Measurements from ENCODE around the gene PZP. TPM values are rescaled to one million over a fixed set of nuclear protein-coding genes. Genes with fewer than 3 reads are reported as not detected.
"Not testable (repeated sequence)": the region's sequence is repeated elsewhere in the genome, so short reads cannot be mapped to it uniquely, and the experiment has no call there.

PZP gene
- polyA plus RNA-seq (2014; cell fraction: cytosol; rRNA removed) = not detected in 2 replicates
- not detected in 2 replicates for polyA plus RNA-seq (2014; cell fraction: nucleus; rRNA removed)

DNA sequence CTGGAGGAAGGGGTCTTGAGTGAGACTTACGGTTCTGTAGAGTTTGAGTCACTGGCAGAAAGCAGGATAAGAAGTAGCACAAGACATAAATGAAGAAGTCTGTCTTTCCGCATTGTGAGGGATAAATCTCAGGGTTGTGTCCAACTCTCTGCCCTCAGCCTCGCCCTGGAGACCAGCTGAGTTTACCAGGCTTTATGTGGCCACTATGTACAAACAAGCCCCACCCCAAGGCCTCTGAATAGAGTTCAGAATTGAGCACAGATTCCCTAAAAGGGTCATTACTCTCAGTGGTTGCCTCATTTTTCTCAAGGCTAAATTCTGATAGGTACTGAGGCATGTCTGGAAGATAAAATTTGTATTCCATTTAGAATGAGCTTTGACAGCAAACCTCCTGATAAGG lies at the start of gene PZP:
Gene PZP (minus strand): TSS at position 167 of the 400 bp plus-strand sequence. CDS start 54 bp downstream, at position 113.
- no peak for DNase-seq (ENCODE audit: low spot score)

- DNase-seq (ENCODE audit: low spot score) = no peak
Observed at GRCh38 chr12:9256758-9257405, 48.7 kb upstream of the PZP start.

GRCh38 chr12:9256341-9256740 lies 48.1 kb upstream of the PZP start:
- no peak for DNase-seq (ENCODE audit: low spot score)

DNA sequence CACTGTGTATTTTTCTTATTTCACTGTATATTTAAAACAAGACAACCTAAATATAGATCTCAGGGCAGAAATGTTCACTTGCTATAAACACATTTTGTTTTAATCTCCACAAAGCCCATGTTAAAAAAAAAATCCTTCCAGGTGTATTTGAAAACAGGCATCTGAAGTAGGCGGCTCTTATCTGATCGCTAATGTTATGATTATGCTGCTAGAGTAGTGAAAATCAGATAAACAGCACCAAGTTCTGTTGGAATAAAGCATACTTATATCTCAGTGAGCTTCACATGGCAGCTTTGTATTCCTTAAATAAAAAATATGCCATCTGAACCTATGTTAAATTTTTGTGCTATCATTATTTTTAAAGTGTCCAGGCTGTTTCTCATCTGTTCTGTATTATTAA lies 47.6 kb upstream of the PZP start:
- peak; percentile 18 for DNase-seq (ENCODE audit: low spot score)

DNA sequence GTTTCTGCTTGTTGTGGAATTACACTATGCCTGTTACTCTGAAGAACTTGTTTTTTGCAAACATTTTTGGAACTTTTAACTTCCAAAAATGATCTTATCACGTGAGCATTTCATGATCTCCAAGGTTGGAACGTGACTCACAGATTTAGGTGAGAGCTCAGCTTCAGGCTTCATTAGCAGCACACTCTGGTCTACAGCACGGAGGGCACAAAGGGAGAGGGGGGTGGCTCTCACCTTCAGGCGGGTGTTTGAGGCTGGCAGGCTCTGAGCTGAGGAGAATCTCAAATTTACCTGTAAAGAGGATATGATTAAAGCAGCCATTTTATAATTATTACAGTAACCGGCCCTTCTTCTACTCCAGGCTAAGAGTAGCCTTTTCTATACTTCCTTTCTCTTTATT lies 45.3 kb upstream of the PZP start:
- no peak for DNase-seq (ENCODE audit: low spot score)

- not testable (repeated sequence) for DNase-seq (ENCODE audit: low spot score)
Observed at GRCh38 chr12:9252791-9253190, 44.6 kb upstream of the PZP start.

DNA sequence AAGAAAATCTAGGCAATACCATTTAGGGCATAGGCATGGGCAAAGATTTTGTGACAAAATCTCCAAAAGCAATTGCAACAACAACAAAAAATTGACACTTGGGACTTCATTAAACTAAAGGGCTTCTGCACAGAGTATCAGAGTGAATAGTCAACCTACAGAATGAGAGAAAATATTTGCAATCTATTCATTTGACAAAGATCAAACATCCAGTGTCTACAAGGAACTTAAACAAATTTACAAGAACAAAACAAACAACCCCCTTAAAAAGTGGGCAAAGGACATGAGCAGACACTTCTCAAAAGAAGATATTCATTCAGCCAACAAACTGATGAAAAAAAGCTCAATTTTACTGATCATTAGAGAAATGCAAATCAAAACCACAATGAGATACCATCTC lies 44.1 kb upstream of the PZP start:
- no peak for DNase-seq (ENCODE audit: low spot score)

GRCh38 chr12:9248435-9248834 lies 40.2 kb upstream of the PZP start:
- no peak for DNase-seq (ENCODE audit: low spot score)

GRCh38 chr12:9244894-9245293 lies 36.7 kb upstream of the PZP start:
- DNase-seq (ENCODE audit: low spot score) = no peak

GRCh38 chr12:9243999-9244649 lies 35.9 kb upstream of the PZP start:
- no peak for DNase-seq (ENCODE audit: low spot score)

DNA sequence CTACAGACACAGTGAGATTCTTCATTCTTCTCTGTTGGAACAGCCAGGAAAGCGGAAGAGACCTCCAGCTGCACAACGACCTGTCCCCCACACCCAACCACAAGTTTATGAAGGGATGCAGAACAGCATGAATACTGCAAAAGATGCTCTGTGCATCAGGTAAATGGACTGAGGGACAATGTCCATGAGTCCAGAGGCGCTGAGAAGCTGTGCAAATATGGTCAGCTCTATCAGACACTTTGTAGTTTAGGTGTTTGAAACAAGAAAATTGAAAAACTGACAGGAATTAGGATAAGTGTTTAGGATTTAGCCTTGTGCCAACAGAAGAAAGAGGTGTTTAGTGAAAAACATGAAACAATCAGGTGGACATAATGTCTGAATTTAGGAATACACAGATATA lies 33.1 kb upstream of the PZP start:
- DNase-seq (ENCODE audit: low spot score) = no peak

- DNase-seq (ENCODE audit: low spot score) = no peak
Observed at GRCh38 chr12:9240776-9241175, 32.6 kb upstream of the PZP start.

DNA sequence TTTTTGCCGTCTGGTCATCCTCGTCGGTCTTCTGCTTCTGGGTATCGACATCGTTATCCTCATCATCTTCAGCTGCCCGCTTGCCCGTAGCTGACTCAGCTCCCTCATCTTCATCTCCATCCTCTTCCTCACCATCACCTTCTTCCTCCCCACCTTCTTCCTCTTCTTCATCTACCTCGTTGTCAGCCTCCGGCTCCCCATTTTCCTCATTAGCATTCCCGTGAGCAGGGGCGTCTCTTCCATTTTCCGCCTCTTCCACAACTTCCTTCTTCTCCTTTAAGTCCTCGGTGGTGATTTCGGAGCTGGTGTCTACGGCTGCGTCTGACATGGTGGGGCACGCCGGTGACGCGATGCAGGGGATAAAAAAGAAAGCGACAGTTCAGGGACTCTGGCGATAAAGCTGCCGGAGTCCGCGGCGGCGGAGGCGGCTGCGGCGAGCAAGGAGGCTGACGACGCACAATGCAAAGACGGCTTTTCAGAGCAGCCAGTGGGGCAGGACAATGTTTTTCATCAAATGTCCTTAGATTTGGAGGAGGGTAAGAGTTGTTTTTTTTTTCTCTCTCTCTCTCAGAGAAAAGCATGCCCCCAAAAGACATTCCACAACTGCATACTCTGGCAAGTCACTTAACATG lies 31.9 kb upstream of the PZP start:
- DNase-seq (ENCODE audit: low spot score) = not testable (repeated sequence)

- no peak for DNase-seq (ENCODE audit: low spot score)
Observed at GRCh38 chr12:9237286-9237685, 29.1 kb upstream of the PZP start.

DNA sequence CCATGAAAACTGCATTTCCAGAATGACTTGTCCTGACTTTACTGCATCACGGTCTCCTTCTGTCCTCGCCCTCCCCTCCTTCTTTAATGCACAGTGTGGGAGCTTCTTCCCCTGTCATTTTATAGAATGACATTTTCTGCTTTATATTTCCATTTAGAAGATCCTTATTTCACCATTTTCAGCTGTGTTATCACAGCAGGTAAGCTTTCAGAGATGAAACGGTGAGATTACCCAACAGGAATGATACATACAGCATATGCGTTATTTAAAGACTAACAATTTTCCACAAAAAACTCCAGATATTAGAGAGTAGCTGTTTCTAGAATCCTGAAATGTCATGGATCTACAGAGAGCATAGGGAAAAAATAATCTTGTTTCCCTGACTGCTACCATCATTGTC lies 27.3 kb upstream of the PZP start:
- no peak for DNase-seq (ENCODE audit: low spot score)

- DNase-seq (ENCODE audit: low spot score) = no peak
Observed at GRCh38 chr12:9227950-9228349, 19.8 kb upstream of the PZP start.

DNA sequence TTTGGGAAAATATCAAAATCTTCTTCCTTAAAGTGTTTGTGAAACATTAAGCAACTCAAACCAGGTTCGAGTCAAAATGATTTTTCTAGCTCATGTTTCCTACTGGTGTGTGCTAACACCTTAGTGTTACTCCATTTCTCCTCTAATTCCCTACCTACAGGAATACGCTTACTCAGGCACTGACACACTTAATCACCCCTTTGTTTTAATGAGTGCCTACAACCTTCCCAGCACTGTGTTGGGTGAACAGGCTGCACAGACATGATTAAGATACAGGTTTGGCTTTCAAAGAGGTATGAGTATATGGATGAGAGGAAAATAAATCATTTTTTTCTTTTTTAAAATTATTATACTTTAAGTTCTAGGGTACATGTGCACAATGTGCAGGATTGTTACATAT lies 15.6 kb upstream of the PZP start:
- DNase-seq (ENCODE audit: low spot score) = no peak

DNA sequence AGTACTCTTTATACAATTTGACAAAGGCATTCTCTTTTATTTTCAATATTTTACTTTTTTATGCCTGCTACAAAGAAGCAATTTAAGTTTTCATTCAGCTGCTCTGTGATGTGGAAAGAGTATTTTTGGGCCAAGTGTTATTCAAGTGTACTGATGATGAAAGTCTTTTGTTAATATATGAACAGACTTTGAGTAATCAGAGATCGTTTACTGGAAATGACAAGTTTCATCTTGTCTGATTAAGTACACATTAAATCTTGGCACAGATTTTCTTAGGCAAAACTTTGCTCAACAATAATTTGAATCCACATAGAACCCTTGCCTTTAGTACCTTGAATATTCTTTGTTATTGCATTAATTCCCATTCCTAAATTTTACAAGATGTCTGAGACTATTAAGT lies 13.3 kb upstream of the PZP start:
- DNase-seq (ENCODE audit: low spot score) = no peak

DNA sequence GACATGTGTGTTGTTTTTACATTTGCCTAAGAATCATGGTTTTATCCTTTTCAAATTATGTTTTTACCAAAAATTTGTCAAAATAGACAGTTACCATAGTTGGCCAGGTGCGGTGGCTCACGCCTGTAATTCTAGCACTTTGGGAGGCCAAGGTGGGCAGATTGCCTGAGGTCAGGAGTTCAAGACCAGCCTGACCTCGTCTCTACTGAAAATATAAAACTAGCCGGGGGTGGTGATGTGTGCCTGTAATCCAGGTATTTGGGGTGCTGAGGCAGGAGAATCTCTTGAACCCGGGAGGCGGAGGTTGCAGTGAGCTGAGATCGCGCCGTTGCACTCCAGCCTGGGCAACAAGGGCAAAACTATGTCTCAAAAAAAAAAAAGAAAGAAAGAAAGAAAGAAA lies 12.8 kb upstream of the PZP start:
- not testable (repeated sequence) for DNase-seq (ENCODE audit: low spot score)

DNA sequence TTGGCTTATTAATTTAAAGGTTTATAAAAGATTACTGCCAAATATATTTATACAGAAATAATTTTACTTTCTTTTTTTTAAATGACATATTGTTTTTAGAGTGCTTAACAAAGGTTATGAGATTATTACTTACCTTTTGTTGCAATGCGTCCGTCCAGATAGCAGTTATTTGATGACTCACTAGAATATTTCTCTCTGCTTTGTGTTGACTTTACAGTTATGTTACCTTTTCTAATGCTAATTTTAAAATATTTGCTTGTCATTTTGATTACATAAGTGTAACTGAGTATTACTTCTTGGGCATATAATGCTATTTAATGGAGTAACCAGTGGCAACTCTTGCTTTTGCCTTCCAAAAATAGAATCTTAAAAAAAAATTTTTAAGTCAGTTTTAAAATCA lies 6.3 kb upstream of the PZP start:
- no peak for DNase-seq (ENCODE audit: low spot score)

DNA sequence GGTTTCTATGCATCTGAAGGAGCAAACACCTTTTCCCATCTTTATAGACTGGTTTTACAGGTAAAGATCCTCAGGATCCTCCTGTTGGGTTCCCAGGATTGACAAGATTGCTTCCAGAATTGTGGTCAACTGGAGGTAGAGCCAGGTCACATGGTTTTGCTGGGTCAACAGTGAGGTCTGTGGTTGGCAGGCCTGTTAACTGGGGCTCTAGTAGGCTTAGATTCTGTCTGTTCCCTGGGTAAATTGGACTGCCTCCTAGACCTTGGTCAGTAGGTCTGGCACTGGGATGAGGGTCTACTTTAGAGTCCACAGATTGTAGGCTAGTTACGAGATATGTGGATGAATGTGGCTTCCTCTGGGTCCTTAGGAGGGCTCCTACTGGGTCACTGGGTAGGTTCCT lies 3.5 kb upstream of the PZP start:
- DNase-seq (ENCODE audit: low spot score) = no peak

GRCh38 chr12:9204380-9204779 lies 3.8 kb downstream of the PZP start:
- DNase-seq (ENCODE audit: low spot score) = no peak

DNA sequence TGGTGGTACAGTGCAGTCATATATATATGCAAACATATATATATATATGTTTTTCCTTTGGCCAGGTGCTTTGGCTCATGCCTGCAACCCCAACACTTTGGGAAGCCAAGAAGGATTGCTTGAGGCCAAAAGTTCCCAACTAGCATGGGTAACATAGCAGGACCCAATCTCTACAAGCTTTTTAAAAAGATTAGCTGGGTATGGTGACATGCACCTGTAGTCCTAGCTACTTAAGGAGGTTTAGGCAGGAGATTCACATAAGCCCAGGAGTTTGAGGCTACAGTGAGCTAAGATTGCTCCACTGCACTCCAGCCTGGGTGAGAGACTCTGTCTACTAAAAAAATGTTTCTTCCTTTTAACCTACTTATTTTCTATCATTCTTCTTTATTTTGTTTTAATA lies 10.2 kb downstream of the PZP start:
- peak; percentile 9 for DNase-seq (ENCODE audit: low spot score)

All from SK-N-DZ (cell line).